Neuronal stem cell (in vitro differentiated cells): ENCODE measurements around the gene NAA60.

Source experiments
- DNase-seq: peaks from one replicate; pipeline ENCODE4 v3.0.0-alpha.2; 2013; ENCODE audit warnings: low spot score
- H2AFZ ChIP-seq: one replicate; pipeline ENCODE4 v1.6.1; 2013; ENCODE audit warnings: mild to moderate bottlenecking, low read length, inconsistent platforms
- H2AK5ac ChIP-seq: 2 replicates; pipeline ENCODE4 v1.6.1; 2013; ENCODE audit warnings: low read depth, mild to moderate bottlenecking, inconsistent platforms, low read length, moderate library complexity, mixed read lengths
- H2BK120ac ChIP-seq: 2 replicates; pipeline ENCODE4 v1.6.1; 2013; ENCODE audit warnings: low read depth, mild to moderate bottlenecking, inconsistent platforms, low read length, moderate library complexity, mixed read lengths
- H2BK12ac ChIP-seq: one replicate; pipeline ENCODE4 v1.6.1; 2013; ENCODE audit warnings: low read length, inconsistent platforms
- H2BK15ac ChIP-seq: 2 replicates; pipeline ENCODE4 v1.6.1; 2013; ENCODE audit warnings: mild to moderate bottlenecking, low read length, inconsistent platforms, mixed read lengths
- H2BK5ac ChIP-seq: one replicate; pipeline ENCODE4 v1.6.1; 2013; ENCODE audit warnings: inconsistent platforms, mild to moderate bottlenecking, low read length, moderate library complexity
- H3K14ac ChIP-seq: one replicate; pipeline ENCODE4 v1.6.1; 2013; ENCODE audit warnings: low read length, inconsistent platforms
- H3K18ac ChIP-seq: 2 replicates; pipeline ENCODE4 v1.6.1; 2013; ENCODE audit warnings: low read length, inconsistent platforms
- H3K23ac ChIP-seq: 2 replicates; pipeline ENCODE4 v1.6.1; 2013; ENCODE audit warnings: low read depth, mild to moderate bottlenecking, mixed read lengths, low read length, inconsistent platforms; ENCODE audit not compliant: poor library complexity
- H3K27ac ChIP-seq: replicated peaks from 3 replicates; pipeline ENCODE4 v1.5.1; 2013; ENCODE audit warnings: low read length, inconsistent platforms
- H3K27me3 ChIP-seq, 3 experiments: 2 replicates each; pipeline ENCODE4 v1.6.1; 2013; ENCODE audit warnings: low read length in 3 of 3, mild to moderate bottlenecking in 2 of 3, inconsistent platforms in 1 of 3, low read depth in 1 of 3, mixed read lengths in 1 of 3, moderate library complexity in 1 of 3; ENCODE audit not compliant: control insufficient read depth in 3 of 3, insufficient read depth in 3 of 3
- H3K36me3 ChIP-seq, 2 donors: replicated peaks in 1 of 2; 2 replicates each; pipeline ENCODE4 v1.6.1; 2013; ENCODE audit warnings: low read length in 2 of 2; ENCODE audit not compliant: control insufficient read depth in 2 of 2, insufficient read depth in 2 of 2
- H3K4ac ChIP-seq: 2 replicates; pipeline ENCODE4 v1.6.1; 2013; ENCODE audit warnings: inconsistent platforms, mild to moderate bottlenecking, low read length, moderate library complexity
- H3K4me1 ChIP-seq, 2 donors: 1 replicate in 1 of 2; 2 replicates in 1 of 2; pipeline ENCODE4 v1.6.1; 2013; ENCODE audit warnings: low read length in 2 of 2, low read depth in 1 of 2; ENCODE audit not compliant: control insufficient read depth in 2 of 2, insufficient read depth in 1 of 2
- H3K4me2 ChIP-seq: one replicate; pipeline ENCODE4 v1.6.1; 2013; ENCODE audit warnings: mild to moderate bottlenecking, low read length, inconsistent platforms; ENCODE audit not compliant: insufficient read depth, poor library complexity, severe bottlenecking
- H3K4me3 ChIP-seq, 2 donors: 2 replicates each; pipeline ENCODE4 v1.5.1; 2013; ENCODE audit warnings: low read length in 2 of 2, mild to moderate bottlenecking in 2 of 2, inconsistent platforms in 1 of 2, moderate library complexity in 1 of 2
- H3K79me1 ChIP-seq: one replicate; pipeline ENCODE4 v1.6.1; 2013; ENCODE audit warnings: low read depth, mild to moderate bottlenecking, inconsistent platforms, low read length, moderate library complexity
- H3K9ac ChIP-seq: one replicate; pipeline ENCODE4 v1.6.1; 2013; ENCODE audit warnings: mild to moderate bottlenecking, low read depth, low read length, inconsistent platforms; ENCODE audit not compliant: poor library complexity
- H3K9me3 ChIP-seq, 2 donors: replicated peaks in 1 of 2; 2 replicates each; pipeline versions ENCODE3 to v1.6.1; 2013; ENCODE audit warnings: low read length in 2 of 2, mild to moderate bottlenecking in 2 of 2, inconsistent platforms in 1 of 2, low read depth in 1 of 2, mixed read lengths in 1 of 2, moderate library complexity in 1 of 2; ENCODE audit not compliant: control insufficient read depth in 2 of 2, insufficient read depth in 1 of 2
- H4K8ac ChIP-seq: one replicate; pipeline ENCODE4 v1.6.1; 2013; ENCODE audit warnings: low read depth, mild to moderate bottlenecking, inconsistent platforms, low read length, moderate library complexity
- H4K91ac ChIP-seq: one replicate; pipeline ENCODE4 v1.6.1; 2013; ENCODE audit warnings: low read length, low read depth, mild to moderate bottlenecking, inconsistent platforms; ENCODE audit not compliant: poor library complexity
- WGBS, 2 donors: extraction: QIAGEN DNeasy Blood & Tissue Kit; methylation state at CpG; one replicate each; pipeline ENCODE4 v1.1.7; 2013; ENCODE audit warnings: missing lambda C conversion rate in 2 of 2, mixed read lengths in 1 of 2; ENCODE audit not compliant: insufficient read length in 2 of 2, insufficient replicate concordance in 1 of 2; ENCODE audit errors: extremely low coverage in 2 of 2; 5-methylcytosine and 5-hydroxymethylcytosine counted together

Gene NAA60

DNA sequence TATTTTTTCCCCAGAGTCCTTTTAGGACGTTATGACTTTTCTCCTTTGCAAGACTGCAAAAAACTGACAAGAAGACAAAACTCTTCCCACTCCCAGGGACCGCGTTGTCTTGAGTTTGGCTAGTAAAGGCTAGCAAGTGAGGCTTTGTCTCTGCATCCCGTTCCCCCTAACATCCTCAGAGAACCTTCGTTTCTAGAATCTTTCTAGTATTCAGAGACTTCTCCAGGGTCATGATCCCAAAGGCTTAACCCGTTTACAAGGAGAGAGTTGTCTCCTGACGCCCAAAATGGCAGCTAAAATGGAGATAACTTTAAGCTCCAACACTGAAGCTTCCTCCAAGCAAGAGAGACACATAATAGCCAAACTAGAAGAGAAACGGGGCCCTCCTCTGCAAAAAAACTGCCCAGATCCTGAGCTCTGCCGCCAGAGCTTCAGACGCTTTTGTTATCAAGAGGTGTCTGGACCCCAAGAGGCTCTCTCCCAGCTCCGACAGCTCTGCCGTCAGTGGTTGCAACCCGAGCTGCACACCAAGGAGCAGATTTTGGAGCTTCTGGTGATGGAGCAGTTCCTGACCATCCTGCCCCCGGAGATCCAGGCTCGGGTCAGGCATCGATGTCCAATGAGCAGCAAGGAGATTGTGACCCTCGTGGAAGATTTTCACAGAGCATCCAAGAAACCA is 41.6 kb upstream of the NAA60 start:
- Histone ChIP-seq H2BK15ac (no peak overlapping the region), H2BK5ac (no peak overlapping the region), H3K9ac (no peak overlapping the region), H3K27ac (no peak overlapping the region), H3K4me3 (peak overlapping the region; percentile 90 to 95), H2AFZ (peak overlapping the region; percentile 92), H4K8ac (no peak overlapping the region), H3K4me1 (peaks cover 2 to 4% of the 10 kb centered on the region in 2 donors), H3K18ac (no peak overlapping the region), H3K9me3 (peaks cover 20 to 43% of the 10 kb centered on the region in 2 donors), H3K23ac (peak overlapping the region; percentile 75), H3K79me1 (no peaks in the 10 kb centered on the region), H2AK5ac (no peak overlapping the region), H3K36me3 (peaks cover 16 to 64% of the 10 kb centered on the region in 2 donors), H4K91ac (no peak overlapping the region), H2BK120ac (no peak overlapping the region), H3K4ac (no peak overlapping the region), H3K4me2 (peak overlapping the region; percentile 64), H3K27me3 (no peaks in the 10 kb centered on the region), H3K14ac (no peak overlapping the region), H2BK12ac (no peak overlapping the region)
- peak; percentile 24 for DNase-seq
- WGBS, 2 donors, result no CpG with 5 or more reads among the region's 17 CpGs

GRCh38 chr16:3408561-3409197 is 34.8 kb upstream of the NAA60 start:
- no CpG with 5 or more reads among the region's 12 CpGs for WGBS, 2 donors

GRCh38 chr16:3413730-3414379 is 29.6 kb upstream of the NAA60 start:
- no CpG with 5 or more reads among the region's 29 CpGs for WGBS, 2 donors
- Histone ChIP-seq H3K18ac (no peak overlapping the region), H3K79me1 (peaks cover 1% of the 10 kb centered on the region), H2BK120ac (no peak overlapping the region), H3K14ac (no peak overlapping the region), H3K27me3 (no peaks in the 10 kb centered on the region), H3K23ac (no peak overlapping the region), H2AK5ac (no peak overlapping the region), H3K9ac (no peak overlapping the region), H4K8ac (no peak overlapping the region), H2BK12ac (no peak overlapping the region), H4K91ac (no peak overlapping the region), H2BK15ac (no peak overlapping the region), H2AFZ (no peak overlapping the region), H3K4me2 (no peak overlapping the region), H3K36me3 (peaks cover 5 to 11% of the 10 kb centered on the region in 2 donors), H3K4ac (no peak overlapping the region), H2BK5ac (peak overlapping the region; percentile 13), H3K9me3 (peaks cover 33 to 35% of the 10 kb centered on the region in 2 donors), H3K4me3 (peak overlapping the region in 1 of 2 donors; percentile 50), H3K4me1 (no peaks in the 10 kb centered on the region), H3K27ac (no peak overlapping the region)
- no peak for DNase-seq

More at GRCh38 chr16:3408561-3409197, 34.8 kb upstream of the NAA60 start:
- Histone ChIP-seq H2AK5ac (no peak overlapping the region), H3K4ac (no peak overlapping the region), H2BK12ac (no peak overlapping the region), H2BK5ac (no peak overlapping the region), H3K23ac (no peak overlapping the region), H3K79me1 (peaks cover 4% of the 10 kb centered on the region), H3K4me2 (no peak overlapping the region), H3K36me3 (peaks cover 26 to 62% of the 10 kb centered on the region in 2 donors), H3K9ac (no peak overlapping the region), H2BK15ac (no peak overlapping the region), H4K91ac (no peak overlapping the region), H4K8ac (no peak overlapping the region), H3K27ac (no peak overlapping the region), H3K4me3 (no peak overlapping the region), H3K9me3 (peaks cover 44 to 83% of the 10 kb centered on the region in 2 donors), H3K14ac (no peak overlapping the region), H2BK120ac (no peak overlapping the region), H3K27me3 (no peaks in the 10 kb centered on the region), H2AFZ (no peak overlapping the region), H3K4me1 (no peaks in the 10 kb centered on the region), H3K18ac (no peak overlapping the region)
- DNase-seq, result no peak

- Histone ChIP-seq H3K4me3 (no peak overlapping the region), H4K8ac (no peak overlapping the region)
Measured at GRCh38 chr16:3431779-3432219, 11.7 kb upstream of the NAA60 start.

More at GRCh38 chr16:3431779-3432219, 11.7 kb upstream of the NAA60 start:
- Histone ChIP-seq H3K4me2 (no peak overlapping the region), H3K18ac (no peak overlapping the region), H2AK5ac (no peak overlapping the region), H3K79me1 (no peaks in the 10 kb centered on the region), H3K4ac (no peak overlapping the region), H3K9ac (no peak overlapping the region), H3K36me3 (peaks cover 0 to 12% of the 10 kb centered on the region in 2 donors), H2AFZ (no peak overlapping the region), H4K91ac (no peak overlapping the region), H3K23ac (no peak overlapping the region), H2BK12ac (no peak overlapping the region), H3K14ac (no peak overlapping the region), H3K27ac (no peak overlapping the region), H2BK5ac (no peak overlapping the region), H3K9me3 (peaks cover 0 to 4% of the 10 kb centered on the region in 2 donors), H2BK15ac (no peak overlapping the region), H2BK120ac (no peak overlapping the region), H3K4me1 (no peaks in the 10 kb centered on the region), H3K27me3 (no peaks in the 10 kb centered on the region)
- no peak for DNase-seq
- WGBS, 2 donors, result no CpG with 5 or more reads among the region's 26 CpGs
